ENCODE results near the gene TFB1M.
"Not testable (repeated sequence)": the region's sequence is repeated elsewhere in the genome, so short reads cannot be mapped to it uniquely, and the experiment has no call there.

The TFB1M gene

GRCh38 chr6:155314092-155314772 lies at the start of gene TFB1M:
TSS of gene TFB1M (minus strand) at chr6:155314484. CDS start at chr6:155314428, 56 bp downstream.
- in situ Hi-C loops (cut with MboI; ENCODE audit: low sequenced_read_pairs) = no loop called here

DNA sequence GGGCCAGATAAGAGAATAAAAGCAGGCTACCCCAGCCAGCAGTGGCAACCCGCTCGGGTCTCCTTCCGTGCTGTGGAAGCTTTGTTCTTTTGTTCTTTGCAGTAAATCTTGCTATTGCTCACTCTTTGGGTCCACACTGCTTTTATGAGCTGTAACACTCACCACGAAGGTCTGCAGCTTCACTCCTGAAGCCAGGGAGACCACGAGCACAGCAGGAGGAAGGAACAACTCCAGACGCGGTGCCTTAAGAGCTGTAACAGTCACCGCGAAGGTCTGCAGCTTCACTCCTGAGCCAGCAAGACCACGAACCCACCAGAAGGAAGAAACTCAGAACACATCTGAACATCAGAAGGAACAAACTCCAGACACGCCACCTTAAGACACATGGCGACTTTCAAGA lies 49.7 kb upstream of the TFB1M start:
- in situ Hi-C loops (cut with MboI; ENCODE audit: low sequenced_read_pairs) = not testable (repeated sequence)

DNA sequence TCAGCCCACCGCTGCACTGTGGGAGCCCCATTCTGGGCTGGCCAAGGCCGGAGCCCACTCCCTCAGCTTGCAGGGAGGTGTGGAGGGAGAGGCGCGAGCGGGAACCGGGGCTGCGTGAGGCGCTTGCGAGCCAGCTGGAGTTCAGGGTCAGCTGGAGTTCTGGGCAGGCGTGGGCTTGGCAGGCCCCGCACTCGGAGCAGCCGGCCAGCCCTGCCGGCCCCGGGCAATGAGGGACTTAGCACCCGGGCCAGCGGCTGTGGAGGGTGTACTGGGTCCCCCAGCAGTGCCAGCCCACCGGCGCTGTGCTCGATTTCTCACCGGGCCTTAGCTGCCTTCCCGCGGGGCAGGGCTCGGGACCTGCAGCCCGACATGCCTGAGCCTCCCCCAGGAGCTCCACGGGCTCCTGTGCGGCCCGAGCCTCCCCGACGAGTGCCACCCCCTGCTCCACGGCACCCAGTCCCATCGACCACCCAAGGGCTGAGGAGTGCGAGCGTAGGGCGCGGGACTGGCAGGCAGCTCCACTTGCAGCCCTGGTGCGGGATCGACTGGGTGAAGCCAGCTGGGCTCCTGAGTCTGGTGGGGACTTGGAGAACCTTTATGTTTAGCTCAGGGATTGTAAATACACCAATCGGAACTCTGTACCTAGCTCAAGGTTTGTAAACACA lies 48.8 kb upstream of the TFB1M start:
- in situ Hi-C loops (cut with MboI; ENCODE audit: low sequenced_read_pairs) = not testable (repeated sequence)

GRCh38 chr6:155354167-155354566 lies 39.9 kb upstream of the TFB1M start:
- in situ Hi-C loops (cut with MboI; ENCODE audit: low sequenced_read_pairs) = no loop called here

- in situ Hi-C loops (cut with MboI; ENCODE audit: low sequenced_read_pairs) = no loop called here
Measured at GRCh38 chr6:155352811-155353210, 38.5 kb upstream of the TFB1M start.

DNA sequence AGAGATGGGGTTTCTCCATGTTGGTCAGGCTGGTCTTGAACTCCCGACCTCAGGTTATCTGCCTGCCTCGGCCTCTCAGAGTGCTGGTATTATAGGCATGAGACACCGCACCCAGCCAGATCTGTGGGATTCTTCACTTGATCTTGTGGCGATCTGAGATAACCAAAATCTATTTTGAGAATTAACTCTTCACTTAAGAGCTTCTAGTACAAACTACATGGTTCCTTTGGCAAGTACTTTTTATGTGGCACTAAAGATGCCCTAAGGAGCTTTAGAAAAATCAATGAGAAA lies 37.8 kb upstream of the TFB1M start:
- in situ Hi-C loops (cut with MboI; ENCODE audit: low sequenced_read_pairs) = no loop called here

- in situ Hi-C loops (cut with MboI; ENCODE audit: low sequenced_read_pairs) = no loop called here
Measured at GRCh38 chr6:155351273-155352129, 37.2 kb upstream of the TFB1M start.

DNA sequence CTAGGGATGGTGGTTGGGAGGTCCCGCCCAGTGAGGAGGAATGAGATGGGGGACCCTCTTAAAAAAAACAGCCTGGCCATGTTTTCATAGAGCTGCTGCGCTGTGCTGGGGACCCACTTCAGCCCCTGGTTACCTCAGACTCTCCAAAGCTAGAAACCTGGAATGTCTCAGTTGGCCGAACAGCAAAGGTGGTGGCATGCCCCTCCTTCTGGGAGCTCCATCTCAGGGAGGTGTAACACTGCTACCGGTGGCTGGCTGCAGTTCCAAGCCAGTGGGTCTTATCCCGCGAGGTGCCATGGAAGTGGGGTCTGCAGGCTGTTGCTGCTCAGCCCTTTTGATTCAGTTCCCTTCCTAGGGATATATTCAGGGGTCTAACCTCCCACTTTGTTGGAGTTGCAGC lies 35.7 kb upstream of the TFB1M start:
- in situ Hi-C loops (cut with MboI; ENCODE audit: low sequenced_read_pairs) = no loop called here

DNA sequence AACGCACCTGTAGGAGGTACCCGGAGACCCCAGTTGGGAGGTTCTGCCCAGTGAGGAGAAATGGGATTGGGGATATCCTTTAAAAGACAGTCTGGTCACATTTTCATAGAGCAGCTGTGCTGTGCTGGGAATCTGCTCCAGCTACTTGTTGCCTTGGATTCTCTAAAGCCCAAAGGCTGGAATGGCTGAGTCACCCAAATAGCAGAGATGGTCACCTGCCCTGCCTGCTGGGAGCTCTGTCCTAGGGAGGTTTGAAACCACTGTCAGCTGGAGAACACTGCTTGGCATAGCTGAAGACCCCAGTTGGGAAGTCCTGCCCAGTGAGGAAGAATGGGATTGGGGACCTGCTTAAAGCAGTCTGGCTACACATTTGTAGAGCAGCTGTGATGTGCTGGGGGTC lies 34.8 kb upstream of the TFB1M start:
- in situ Hi-C loops (cut with MboI; ENCODE audit: low sequenced_read_pairs) = no loop called here

GRCh38 chr6:155347800-155348199 lies 33.5 kb upstream of the TFB1M start:
- in situ Hi-C loops (cut with MboI; ENCODE audit: low sequenced_read_pairs) = no loop called here

GRCh38 chr6:155346957-155347356 lies 32.7 kb upstream of the TFB1M start:
- in situ Hi-C loops (cut with MboI; ENCODE audit: low sequenced_read_pairs) = no loop called here

- in situ Hi-C loops (cut with MboI; ENCODE audit: low sequenced_read_pairs) = no loop called here
Measured at GRCh38 chr6:155344341-155345006, 30.2 kb upstream of the TFB1M start.

DNA sequence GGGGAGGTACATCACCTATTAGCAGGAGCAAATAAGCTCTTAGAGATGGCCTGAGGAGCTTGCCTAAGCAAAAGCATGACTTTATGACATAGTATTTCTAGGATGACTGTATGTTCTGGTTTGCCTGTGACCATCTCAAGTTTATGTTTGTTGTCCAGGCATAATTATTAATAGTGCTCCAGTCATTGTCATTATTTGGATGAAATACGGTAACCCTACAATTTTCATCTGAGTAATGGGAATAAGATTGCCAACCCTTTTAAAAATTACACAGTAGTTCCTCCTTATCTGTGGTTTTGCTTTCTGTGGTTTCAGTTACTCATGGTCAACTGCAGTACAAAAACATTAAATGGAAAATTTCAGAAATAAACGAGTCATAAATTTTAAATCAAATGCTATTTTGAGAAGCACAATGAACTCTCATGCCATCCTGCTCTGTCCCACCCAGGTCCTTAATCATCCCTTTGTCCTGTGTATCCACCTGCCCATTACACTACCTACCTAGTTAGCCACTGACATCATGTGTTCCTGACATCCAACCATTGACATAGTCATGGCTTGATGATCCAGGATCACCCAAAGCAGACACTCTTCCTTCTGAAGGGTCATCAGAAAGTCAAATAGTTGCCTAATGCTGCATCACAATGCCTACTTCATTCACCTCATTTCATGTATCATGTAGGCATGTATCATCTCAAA lies 27.0 kb upstream of the TFB1M start:
- in situ Hi-C loops (cut with MboI; ENCODE audit: low sequenced_read_pairs) = no loop called here

DNA sequence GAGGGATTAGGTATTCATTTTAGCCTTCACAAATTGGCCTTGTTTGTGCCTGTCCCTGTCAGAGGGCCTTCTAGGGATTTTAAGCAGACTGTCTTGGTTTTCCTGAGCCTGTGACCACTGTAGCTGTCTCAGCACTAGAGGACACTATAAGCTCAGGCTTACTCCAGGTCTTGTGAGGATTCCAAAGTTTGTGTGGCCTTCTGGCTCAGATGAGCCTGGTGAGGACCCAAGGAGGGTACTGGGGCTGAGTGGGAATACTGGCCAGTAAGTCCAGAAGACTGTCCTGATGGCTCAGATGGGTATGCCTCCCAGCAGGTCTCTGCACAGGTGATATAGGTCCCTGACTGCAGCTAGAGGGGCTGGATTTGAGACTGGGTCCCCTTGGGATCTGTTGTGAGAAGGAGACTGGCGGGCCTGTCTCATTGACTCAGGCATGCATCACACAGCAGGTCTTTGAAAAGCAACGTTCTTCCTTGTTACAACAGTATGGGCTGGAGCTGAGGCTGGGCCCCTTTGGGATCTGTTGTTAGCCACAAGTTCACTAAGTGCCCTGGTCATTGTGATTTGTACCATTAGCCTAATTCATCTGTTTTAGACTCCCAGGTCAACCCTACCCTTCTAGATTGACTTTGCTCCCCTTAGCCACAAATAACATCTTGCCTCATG lies 26.3 kb upstream of the TFB1M start:
- in situ Hi-C loops (cut with MboI; ENCODE audit: low sequenced_read_pairs) = no loop called here

DNA sequence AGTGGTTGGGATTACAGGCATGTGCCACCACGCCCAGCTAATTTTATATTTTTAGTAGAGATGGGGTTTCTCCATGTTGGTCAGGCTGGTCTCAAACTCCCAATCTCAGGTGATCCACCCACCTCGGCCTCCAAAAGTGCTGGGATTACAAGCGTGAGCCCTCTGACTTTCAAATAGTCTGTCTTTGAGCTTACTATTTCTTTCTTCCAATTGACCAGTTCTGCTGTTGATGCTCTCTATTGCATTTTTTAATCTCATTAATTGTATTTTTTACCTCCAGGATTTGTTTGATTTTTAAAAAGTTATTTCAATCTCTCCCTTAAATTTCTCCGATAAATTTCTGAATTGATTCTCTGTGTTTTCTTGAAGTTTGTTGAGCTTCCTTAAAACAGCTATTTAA lies 25.6 kb upstream of the TFB1M start:
- in situ Hi-C loops (cut with MboI; ENCODE audit: low sequenced_read_pairs) = not testable (repeated sequence)

- in situ Hi-C loops (cut with MboI; ENCODE audit: low sequenced_read_pairs) = not testable (repeated sequence)
Measured at GRCh38 chr6:155338237-155338636, 24.0 kb upstream of the TFB1M start.

GRCh38 chr6:155335265-155335664 lies 21.0 kb upstream of the TFB1M start:
- in situ Hi-C loops (cut with MboI; ENCODE audit: low sequenced_read_pairs) = no loop called here

DNA sequence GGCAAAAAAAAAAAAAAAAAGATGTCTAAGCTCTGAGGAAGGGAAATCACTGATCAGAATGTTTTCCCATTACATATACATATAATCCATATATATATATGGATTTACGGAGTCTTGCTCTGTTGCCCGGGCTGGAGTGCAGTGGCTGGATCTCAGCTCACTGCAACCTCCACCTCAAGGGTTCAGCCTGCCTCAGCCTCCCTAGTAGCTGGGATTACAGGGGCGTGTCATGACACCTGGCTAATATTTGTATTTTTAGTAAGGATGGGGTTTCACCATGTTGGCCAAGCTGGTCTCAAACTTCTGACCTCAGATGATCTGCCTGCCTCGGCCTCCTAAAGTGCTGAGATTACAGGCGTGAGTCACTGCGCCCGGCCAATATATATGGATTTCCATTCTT lies 19.8 kb upstream of the TFB1M start:
- in situ Hi-C loops (cut with MboI; ENCODE audit: low sequenced_read_pairs) = not testable (repeated sequence)

GRCh38 chr6:155333414-155333813 lies 19.1 kb upstream of the TFB1M start:
- in situ Hi-C loops (cut with MboI; ENCODE audit: low sequenced_read_pairs) = no loop called here

- in situ Hi-C loops (cut with MboI; ENCODE audit: low sequenced_read_pairs) = no loop called here
Measured at GRCh38 chr6:155330922-155331321, 16.6 kb upstream of the TFB1M start.
